Measurements from ENCODE around the gene PDF. TPM values are rescaled to one million over a fixed set of nuclear protein-coding genes. Genes with fewer than 3 reads are reported as not detected.
A peak's percentile ranks its signal among the peaks of the same experiment; 100 is the strongest.

Gene PDF
- total RNA-seq, 3 donors from 2014 or later (not counting 1 experiment from before 2014, with no cell fraction given), result 3.0 to 5.7 (median 4.6) TPM

DNA sequence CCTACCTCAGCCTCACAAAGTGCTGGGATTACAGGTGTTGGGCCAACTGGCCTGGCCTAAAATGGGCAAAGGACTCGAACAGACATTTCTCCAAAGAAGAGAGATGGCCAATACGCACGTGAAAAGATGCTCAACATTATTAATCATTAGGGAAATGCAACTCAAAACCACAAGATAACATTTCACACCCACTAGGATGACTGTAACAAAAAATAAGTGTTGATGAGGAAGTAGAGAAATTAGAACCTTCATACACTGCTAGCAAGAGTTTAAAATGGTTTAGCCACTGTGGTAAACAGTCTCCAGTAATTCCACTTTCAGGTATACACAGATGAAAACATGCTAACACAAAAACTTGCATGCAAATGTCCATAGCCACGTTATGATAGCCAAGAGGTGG, 15.5 kb upstream of the PDF start:
- 35% methylated on average over 2 of the region's 4 CpGs for WGBS (ENCODE audit: insufficient coverage)
- H3K27ac ChIP-seq (ENCODE audit: low read length), result no peak overlapping the region
- intact Hi-C loops (cut with micrococcal nuclease), result no loop called here
- H3K36me3 ChIP-seq (ENCODE audit: control insufficient read depth, insufficient read depth, low read length), result peaks cover 18% of the 10 kb centered on the region
- Mint-ChIP-seq H3K4me1 (peaks cover 7 to 14% of the 10 kb centered on the region in 2 donors), H3K27me3 (ENCODE audit: low read depth in 2 of 2) (no peaks in the 10 kb centered on the region), H3K36me3 (no peaks in the 10 kb centered on the region), H3K4me3 (no peak overlapping the region), H3K27ac (peak overlapping the region; percentile 48 to 69), H3K9me3 (no peaks in the 10 kb centered on the region)
- H3K27me3 ChIP-seq (ENCODE audit: control insufficient read depth, insufficient read depth, low read length), result no peaks in the 10 kb centered on the region
- DNase-seq, result peak in 1 of 2 donors; percentile 19
- TF ChIP-seq CTCF (IDR thresholded peaks at IDR 0.05), result no peak
- no peak overlapping the region for H3K4me3 ChIP-seq (ENCODE audit: low read length)
- ATAC-seq, result peak; percentile 70 to 75 (median 70)
- peaks cover 12% of the 10 kb centered on the region for H3K4me1 ChIP-seq (ENCODE audit: control insufficient read depth, insufficient read depth, low read length)
- H3K9me3 ChIP-seq (ENCODE audit: control insufficient read depth, insufficient read depth, low read length), result no peaks in the 10 kb centered on the region

DNA sequence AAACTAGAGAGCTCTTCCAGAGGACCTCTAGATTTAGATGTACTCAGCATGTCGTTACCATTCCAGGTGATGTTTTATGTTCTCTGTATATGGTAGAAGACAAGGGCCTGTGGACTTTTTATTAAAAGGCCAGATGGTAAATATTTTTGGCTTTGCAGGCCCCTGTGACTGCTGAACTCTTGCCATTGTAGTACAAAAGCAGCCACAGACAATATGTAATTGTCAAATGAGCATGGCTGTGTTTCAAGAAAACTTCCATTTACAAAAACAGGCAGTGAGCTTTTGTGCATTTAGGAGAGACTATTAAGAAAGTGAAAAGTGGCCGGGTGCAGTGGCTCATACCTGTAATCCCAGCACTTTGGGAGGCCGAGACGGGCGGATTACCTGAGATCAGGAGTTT, 13.8 kb upstream of the PDF start:
- no peaks in the 10 kb centered on the region for H3K9me3 ChIP-seq (ENCODE audit: control insufficient read depth, insufficient read depth, low read length)
- H3K4me1 ChIP-seq (ENCODE audit: control insufficient read depth, insufficient read depth, low read length), result peaks cover 24% of the 10 kb centered on the region
- no peaks in the 10 kb centered on the region for H3K27me3 Mint-ChIP-seq (ENCODE audit: low read depth in 2 of 2)
- H3K36me3 Mint-ChIP-seq, result no peaks in the 10 kb centered on the region
- no peak for ATAC-seq
- intact Hi-C loops (cut with micrococcal nuclease), result no loop called here
- peaks cover 14% of the 10 kb centered on the region for H3K36me3 ChIP-seq (ENCODE audit: control insufficient read depth, insufficient read depth, low read length)
- H3K9me3 Mint-ChIP-seq, result no peaks in the 10 kb centered on the region
- peaks cover 23 to 31% of the 10 kb centered on the region in 2 donors for H3K4me1 Mint-ChIP-seq
- no peak overlapping the region for H3K4me3 ChIP-seq (ENCODE audit: low read length)
- DNase-seq, result no peak
- no peak overlapping the region for H3K27ac Mint-ChIP-seq
- no peak overlapping the region for H3K4me3 Mint-ChIP-seq
- TF ChIP-seq CTCF (IDR thresholded peaks at IDR 0.05), result no peak
- no peak overlapping the region for H3K27ac ChIP-seq (ENCODE audit: low read length)
- 92% methylated on average over 5 of the region's 5 CpGs for WGBS (ENCODE audit: insufficient coverage)
- H3K27me3 ChIP-seq (ENCODE audit: control insufficient read depth, insufficient read depth, low read length), result no peaks in the 10 kb centered on the region

GRCh38 chr16:69340095-69340644, 9.8 kb upstream of the PDF start:
- Histone ChIP-seq H3K4me3 (ENCODE audit: low read length) (peak overlapping the region; percentile 88), H3K27ac (ENCODE audit: low read length) (peak overlapping the region; percentile 72), H3K4me1 (ENCODE audit: control insufficient read depth, insufficient read depth, low read length) (peaks cover 27% of the 10 kb centered on the region), H3K27me3 (ENCODE audit: control insufficient read depth, insufficient read depth, low read length) (no peaks in the 10 kb centered on the region), H3K36me3 (ENCODE audit: control insufficient read depth, insufficient read depth, low read length) (peaks cover 25% of the 10 kb centered on the region), H3K9me3 (ENCODE audit: control insufficient read depth, insufficient read depth, low read length) (no peaks in the 10 kb centered on the region)
- peaks cover 9% of the 10 kb centered on the region for H3K36me3 Mint-ChIP-seq
- intact Hi-C loops (cut with micrococcal nuclease), result no loop called here
- DNase-seq (no peak), ATAC-seq (no peak)
- H3K4me1 Mint-ChIP-seq, result peaks cover 36 to 38% of the 10 kb centered on the region in 2 donors
- WGBS (ENCODE audit: insufficient coverage), result 4% methylated on average over 15 of the region's 16 CpGs
- H3K4me3 Mint-ChIP-seq, result peak overlapping the region; percentile 100
- H3K27ac Mint-ChIP-seq, result peak overlapping the region; percentile 94 to 99
- no peaks in the 10 kb centered on the region for H3K9me3 Mint-ChIP-seq
- TF ChIP-seq CTCF (IDR thresholded peaks at IDR 0.05), result no peak
- H3K27me3 Mint-ChIP-seq (ENCODE audit: low read depth in 2 of 2), result no peaks in the 10 kb centered on the region

All from natural killer cell (primary cell).